Measurements from ENCODE around the gene PIK3CD.

PIK3CD gene

DNA sequence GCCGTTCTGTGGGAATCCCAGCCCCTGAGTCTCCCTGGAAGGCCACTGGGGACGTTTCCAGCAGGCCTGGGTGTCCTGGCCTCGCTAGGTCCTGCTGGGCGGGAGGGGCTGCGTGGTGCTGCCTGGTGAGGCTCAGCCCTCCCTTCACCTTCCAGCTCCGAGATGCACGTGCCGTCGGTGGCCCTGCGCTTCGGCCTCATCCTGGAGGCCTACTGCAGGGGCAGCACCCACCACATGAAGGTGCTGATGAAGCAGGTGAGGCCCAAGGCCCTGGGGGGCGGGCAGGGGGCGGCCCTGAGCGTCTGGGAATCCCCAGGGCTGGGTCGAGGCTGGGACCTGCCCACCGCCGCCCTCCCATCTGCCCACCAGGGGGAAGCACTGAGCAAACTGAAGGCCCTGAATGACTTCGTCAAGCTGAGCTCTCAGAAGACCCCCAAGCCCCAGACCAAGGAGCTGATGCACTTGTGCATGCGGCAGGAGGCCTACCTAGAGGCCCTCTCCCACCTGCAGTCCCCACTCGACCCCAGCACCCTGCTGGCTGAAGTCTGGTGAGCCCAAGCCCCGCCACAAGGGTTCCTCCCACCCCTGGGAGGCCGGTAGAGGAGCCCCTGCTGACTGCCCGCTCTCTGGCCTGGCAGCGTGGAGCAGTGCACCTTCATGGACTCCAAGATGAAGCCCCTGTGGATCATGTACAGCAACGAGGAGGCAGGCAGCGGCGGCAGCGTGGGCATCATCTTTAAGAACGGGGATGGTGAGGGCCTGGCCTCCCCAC is 70.3 kb downstream of the PIK3CD start:
- no peak for FAIRE-seq

DNA sequence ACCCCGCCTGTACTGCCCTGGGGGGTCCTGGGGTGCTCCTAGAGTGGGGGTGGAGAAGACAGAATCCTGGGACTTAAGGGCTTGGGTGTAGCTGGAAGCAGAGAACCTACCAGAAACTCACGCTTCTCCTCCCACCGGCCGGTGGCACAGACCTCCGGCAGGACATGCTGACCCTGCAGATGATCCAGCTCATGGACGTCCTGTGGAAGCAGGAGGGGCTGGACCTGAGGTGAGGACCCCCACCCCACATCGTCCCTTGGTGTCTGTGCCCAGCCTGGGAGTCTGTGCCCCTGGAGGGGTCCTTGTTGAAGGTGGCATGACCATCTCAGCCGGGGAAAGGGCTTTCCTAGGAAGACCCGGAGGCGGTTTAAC is 70.8 kb downstream of the PIK3CD start:
- FAIRE-seq: no peak

DNA sequence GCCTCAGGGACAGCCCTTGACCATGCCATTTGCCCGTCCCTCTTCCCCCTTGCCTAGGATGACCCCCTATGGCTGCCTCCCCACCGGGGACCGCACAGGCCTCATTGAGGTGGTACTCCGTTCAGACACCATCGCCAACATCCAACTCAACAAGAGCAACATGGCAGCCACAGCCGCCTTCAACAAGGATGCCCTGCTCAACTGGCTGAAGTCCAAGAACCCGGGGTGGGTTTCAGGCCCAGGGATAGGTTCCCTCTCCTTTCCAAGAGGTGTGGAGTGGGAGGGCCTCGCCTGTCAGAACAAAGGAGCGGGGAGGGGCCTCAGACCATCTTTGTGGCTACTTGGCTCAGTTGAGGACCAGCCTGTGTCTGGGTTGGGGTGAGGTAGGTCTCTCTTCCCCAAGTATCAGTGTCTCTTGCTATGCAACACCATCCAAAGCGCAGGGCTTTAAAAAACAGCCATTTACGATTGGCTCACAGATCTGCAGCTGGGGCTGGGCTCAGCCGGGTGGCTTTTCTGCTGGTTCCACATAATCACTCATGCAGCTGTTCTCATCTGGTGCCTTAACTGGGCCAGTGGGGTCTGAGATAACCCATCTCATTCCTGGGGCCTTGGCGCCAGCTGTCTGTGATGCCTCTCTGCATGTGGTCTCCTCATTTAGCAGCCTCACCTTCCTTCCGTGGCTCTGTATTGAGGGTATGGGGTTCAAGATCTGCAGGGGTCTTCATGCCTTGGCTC is 71.7 kb downstream of the PIK3CD start:
- FAIRE-seq: no peak

DNA sequence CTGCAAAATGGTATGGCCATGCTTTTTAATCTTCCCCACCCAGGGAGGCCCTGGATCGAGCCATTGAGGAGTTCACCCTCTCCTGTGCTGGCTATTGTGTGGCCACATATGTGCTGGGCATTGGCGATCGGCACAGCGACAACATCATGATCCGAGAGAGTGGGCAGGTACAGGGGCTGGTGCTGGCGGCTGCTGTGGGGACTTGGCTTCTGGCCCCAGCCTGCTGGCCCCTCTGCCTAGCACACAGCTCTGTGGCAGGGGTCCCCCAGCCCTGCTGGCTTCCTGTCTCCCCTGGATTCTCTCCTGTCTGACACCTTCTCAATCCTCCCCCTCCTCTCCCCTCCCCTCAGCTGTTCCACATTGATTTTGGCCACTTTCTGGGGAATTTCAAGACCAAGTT is 72.4 kb downstream of the PIK3CD start:
- no peak for FAIRE-seq

DNA sequence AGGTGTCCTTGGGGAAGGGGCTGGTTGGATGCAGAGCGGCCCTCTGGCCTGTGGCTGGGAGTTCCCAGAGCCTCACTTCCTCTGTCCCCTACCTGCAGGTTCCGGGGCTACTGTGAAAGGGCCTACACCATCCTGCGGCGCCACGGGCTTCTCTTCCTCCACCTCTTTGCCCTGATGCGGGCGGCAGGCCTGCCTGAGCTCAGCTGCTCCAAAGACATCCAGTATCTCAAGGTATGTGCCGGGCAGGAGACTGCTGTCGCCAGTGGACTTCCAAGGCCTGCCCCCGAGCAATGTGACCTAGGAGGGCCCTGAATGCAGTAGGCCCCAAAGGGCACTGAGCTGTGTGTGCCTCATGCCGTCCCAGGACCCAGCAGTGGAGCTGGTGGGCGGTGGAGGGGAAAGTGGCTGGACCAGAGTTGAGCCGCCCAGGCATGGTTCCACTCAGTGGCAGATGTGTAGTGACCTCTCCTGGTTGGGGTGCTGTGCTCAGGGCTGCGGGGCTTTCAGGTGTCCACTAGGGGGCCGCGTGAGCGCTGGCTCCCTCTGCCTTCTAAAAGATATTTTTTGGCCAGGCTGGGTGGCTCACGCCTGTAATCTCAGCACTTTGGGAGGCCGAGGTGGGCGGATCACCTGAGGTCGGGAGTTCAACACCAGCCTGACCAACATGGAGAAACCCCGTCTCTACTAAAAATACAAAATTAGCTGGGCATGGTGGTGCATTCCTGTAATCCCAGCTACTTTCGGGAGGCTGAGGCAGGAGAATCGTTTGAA is 73.4 kb downstream of the PIK3CD start:
- no peak for FAIRE-seq

DNA sequence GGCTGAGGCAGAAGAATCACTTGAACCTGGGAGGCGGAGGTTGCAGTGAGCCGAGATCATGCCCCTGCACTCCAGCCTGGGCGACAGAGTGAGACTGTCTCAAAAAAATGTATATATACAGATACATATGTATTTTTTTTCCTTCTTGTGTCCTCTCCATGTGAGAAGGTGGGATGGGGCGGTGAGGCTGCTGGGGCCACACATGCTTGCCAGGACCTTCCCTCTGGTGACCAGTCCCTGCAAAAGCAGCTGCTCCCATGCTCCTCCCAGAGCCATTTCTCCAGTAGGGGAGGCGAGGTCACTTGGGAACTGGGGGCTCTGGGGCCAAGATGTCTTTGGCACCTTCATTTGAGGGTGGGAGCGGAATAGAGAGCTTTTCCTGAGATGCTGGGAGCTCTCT is 74.9 kb downstream of the PIK3CD start:
- FAIRE-seq: no peak

DNA sequence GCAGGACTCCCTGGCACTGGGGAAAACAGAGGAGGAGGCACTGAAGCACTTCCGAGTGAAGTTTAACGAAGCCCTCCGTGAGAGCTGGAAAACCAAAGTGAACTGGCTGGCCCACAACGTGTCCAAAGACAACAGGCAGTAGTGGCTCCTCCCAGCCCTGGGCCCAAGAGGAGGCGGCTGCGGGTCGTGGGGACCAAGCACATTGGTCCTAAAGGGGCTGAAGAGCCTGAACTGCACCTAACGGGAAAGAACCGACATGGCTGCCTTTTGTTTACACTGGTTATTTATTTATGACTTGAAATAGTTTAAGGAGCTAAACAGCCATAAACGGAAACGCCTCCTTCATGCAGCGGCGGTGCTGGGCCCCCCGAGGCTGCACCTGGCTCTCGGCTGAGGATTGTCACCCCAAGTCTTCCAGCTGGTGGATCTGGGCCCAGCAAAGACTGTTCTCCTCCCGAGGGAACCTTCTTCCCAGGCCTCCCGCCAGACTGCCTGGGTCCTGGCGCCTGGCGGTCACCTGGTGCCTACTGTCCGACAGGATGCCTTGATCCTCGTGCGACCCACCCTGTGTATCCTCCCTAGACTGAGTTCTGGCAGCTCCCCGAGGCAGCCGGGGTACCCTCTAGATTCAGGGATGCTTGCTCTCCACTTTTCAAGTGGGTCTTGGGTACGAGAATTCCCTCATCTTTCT is 75.5 kb downstream of the PIK3CD start:
- no peak for FAIRE-seq

DNA sequence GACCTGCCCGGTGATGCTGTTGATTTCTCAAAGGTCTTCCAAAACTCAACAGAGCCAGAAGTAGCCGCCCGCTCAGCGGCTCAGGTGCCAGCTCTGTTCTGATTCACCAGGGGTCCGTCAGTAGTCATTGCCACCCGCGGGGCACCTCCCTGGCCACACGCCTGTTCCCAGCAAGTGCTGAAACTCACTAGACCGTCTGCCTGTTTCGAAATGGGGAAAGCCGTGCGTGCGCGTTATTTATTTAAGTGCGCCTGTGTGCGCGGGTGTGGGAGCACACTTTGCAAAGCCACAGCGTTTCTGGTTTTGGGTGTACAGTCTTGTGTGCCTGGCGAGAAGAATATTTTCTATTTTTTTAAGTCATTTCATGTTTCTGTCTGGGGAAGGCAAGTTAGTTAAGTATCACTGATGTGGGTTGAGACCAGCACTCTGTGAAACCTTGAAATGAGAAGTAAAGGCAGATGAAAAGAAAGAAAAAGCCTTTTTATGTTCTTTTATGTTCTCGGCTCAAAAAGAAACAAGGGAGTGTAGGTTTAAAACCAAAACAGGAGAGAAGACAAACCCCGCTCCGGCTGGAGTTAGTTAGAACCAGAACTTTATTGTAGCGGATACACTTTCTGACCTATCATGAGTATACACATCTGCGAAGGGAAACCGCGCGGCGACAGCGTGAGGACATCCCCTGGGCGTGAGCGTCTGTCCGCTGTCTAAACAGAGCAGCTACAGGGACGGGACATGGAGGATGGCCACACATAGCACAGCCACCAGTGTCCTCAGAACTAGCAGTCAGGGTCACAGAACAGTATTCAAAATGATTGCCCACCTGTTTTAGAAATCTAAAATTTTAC is 77.1 kb downstream of the PIK3CD start:
- no peak for FAIRE-seq

DNA sequence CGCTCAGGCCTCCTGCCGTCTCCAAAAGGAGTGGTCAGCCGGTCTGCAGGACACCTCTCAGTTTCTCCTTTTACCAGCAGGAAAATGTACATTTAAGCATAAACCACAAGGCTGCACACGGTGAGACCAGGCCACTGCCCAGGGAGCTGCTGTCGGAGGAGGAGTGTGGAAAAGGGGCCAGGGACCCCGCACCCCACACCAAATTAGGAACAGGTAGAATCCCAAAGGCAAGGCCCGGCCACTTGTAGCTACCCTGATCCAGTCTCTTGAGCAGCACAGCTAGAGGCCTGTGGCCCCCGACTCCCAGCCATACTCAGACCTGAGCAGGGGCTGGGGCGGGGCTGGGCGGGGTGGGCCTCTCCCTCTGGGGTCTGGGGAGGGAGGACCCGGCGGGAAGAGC is 78.0 kb downstream of the PIK3CD start:
- no peak for FAIRE-seq

DNA sequence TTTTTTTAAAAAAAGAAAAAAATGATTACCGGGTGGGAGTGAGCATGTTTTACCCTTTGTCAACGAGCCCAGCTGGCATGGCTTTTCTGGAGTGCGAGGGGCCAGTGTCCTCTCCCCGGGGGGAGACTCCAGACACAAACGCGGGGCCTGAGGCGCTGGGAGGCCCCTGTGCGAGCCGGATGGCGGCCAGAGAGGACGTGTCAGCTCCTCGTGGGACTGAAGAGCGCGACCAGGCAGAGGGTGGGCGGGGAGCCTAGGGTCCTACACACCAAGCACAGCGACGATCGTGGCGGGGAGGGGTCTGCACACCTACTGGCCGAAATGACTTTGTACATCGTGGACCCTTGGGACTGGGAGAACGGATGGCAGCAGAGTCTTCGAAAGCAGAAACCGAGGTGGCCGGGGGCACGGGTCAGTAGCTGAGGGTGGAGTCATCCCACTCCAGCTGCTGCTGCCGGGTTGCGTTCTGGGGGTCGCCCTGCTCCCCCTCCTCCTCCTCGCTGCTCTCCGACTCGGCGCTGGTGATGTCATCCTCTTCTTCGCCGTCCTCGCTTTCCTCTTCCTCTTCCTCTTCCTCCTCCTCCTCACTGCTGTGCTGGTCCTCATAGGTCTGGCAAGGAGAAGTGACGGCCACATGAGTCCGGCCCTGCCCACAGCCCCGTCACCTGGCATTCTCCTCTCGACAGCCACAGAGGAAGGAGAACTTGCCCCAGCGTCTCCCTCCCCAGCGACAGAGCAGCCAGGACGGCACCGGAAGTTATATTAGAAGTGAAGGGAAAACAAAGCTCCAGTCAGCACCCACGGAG is 78.8 kb downstream of the PIK3CD start:
- FAIRE-seq: no peak

DNA sequence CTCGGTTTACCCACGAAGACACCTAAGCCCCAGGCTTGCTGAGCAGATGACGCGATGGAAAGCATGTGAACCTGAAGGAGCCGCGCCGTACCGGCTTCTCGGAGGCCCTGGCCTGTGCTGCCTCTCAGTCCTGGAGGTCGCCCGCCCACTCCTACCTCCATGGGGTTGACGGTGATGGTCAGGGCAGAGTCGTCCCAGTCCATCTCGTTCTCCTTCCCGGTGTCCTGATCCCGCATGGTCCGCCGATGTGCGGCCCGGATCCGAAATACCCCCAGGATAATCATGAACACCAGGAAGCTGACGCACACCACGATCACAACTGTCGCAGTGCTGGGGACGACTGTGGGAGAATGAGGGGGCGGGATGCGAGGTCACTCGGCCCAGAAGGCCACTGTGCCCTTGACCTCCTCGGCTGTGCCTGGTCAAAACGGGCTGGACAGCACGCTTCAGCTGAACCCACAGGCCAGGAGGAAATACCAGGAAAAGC is 79.6 kb downstream of the PIK3CD start:
- FAIRE-seq: no peak

DNA sequence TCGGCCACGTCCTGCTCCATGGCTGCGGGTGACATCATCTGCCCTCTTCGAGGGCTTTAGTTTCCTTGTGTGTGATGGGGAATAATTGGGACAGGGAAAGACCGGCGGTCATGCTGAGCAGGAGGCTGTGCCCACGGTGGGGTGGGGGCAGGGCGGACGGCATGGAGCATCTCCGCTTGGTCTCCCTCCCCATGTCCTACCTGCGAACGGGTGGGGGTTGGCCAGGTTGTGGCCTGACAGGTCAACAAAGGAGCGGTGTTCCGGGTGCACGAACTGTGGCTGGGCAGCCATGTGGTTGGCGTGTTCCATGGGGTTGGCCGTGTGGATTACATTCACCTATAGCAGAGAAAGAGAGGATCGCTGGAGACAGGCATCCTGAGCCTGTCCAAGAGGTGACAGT is 80.0 kb downstream of the PIK3CD start:
- no peak for FAIRE-seq

DNA sequence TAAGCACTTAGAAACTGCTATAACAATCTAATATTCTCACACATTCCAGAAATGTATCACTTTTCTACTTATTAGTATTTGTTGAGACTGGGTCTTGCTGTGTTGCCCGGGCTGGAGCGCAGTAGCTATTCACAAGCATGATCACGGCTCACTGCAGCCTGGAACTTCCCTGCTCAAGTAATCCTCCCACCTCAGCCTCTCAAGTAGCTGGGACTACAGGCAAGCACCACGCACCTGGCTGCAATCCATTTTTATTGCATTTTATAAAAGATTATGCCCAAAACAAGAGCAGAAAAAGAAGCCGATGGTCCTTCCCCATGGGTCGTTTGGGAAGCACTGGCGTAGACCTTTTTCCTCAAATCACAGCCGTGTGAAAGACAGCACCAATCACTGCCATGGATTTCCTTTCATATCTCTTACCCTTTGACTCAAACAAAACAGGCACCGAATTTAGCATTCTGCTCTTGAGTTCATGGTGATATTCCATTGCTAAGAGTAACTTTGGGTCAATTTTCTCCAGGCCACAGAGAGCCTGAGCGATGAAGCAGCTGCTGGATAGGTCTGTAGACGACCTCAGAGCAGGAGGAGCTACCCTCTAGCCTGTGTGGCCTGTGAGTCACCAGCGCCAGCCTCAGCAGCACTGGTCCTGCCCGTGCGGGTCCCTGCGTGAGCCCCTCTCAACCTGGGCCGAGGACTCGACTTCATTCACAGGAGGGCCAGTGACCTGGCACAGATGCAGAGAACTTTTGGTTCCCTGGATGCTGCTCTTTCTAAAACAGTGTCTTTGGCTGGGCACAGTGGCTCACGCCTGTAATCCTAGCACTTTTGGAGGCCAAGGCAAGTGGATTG is 80.8 kb downstream of the PIK3CD start:
- FAIRE-seq: no peak

DNA sequence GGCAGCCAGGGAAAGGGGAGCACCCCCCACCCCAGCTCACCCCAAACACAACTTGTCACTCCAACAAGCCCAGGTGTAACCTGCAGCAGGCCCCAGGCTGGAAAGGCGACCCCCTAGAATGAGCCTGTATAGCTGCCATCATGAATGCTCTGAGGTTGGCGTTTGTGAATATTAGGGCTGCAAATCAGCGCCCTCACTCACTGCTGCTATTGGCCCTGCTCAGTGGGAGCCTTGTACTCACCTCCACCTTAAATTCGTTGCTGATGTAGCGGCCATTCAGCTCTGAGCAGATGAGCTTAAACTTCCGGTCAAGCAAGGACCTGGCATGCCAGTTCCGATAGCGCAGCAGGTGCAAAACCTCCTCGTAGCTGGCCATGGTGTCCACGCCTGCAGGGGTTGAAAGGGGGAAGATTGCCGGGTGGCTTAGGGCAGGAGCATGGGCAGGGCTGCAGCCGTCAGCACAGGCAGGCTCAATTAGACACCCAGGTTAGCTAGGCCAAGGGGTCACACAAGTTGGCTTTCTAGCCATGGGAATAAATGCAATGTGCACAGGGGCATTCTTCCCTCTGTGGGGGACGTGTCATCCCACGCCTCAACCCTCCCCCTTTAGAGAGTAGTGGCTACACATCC is 81.7 kb downstream of the PIK3CD start:
- no peak for FAIRE-seq

DNA sequence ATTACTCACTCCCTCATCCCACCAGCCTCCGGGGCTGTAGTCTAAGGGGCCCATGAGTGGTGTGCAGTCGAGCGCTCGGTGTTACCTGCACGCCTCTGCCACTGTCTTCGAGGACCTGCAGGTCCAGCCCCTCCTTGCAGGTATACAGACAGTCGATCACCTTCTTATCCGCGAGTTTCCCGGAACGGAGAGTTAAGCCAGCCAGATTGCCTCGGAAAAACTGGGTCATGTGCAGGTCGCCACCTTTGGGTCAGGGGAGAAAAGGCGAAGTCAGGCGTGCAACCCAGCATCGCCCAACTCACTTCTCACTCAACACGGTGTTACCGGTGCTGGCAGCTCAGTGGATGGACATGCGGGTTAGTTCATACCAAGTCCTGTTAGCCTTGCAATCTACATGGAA is 84.3 kb downstream of the PIK3CD start:
- FAIRE-seq: no peak

DNA sequence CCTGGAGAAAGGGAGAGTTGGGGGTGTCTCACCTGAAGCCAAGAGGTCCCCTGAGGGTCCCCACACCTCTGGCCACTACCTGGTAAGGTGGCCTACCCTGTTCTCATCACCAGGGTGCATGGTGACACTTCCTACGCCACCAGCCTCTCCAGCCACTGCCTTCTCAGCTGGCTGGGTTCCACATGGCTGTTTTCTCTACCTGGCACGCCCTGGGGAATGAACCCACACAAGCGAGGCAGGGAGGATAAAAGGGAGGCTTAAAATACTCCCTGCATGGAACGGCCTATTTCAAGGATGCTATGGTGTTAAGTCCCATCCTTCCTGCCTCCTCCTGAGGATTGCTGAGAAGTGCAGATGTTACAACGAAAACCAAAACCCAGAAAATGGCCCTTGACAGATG is 84.7 kb downstream of the PIK3CD start:
- FAIRE-seq: no peak

DNA sequence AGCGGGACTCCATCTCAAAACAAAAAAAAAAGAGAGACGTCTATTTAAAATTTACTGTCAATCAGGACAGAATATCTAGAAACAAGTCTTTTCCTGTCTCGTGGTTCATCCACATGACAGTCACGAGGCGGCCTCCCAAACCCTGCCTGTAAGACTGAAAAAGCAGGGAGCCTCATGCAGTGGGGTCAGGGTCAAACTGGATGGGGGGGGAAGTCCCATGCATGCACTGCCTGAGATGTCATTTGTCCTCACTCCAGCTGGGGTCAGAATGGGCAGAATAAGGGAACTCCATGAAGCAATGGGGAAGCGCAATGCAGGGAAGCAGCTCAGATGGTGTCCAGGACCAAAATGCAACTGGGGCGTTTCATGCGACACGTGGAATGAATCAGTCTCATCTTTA is 85.5 kb downstream of the PIK3CD start:
- no peak for FAIRE-seq

DNA sequence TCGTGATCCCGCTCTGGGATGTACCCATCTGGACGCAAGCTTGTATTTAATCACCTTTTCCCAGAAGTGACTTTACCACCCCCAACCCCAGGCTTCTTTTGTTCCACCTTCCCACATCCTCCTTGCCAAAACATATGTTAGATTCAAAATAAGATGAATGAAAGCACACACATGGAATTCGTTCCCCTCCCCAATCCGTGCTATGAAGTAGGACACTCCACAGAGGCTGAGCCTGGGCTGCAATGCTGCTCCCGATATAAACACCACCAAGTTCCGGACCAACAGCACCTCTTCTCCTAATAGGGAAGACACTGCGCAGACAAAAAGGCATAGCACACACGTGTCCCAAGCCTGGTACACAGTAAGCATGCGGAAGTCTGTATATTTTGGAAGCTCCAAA is 86.1 kb downstream of the PIK3CD start:
- FAIRE-seq: no peak

DNA sequence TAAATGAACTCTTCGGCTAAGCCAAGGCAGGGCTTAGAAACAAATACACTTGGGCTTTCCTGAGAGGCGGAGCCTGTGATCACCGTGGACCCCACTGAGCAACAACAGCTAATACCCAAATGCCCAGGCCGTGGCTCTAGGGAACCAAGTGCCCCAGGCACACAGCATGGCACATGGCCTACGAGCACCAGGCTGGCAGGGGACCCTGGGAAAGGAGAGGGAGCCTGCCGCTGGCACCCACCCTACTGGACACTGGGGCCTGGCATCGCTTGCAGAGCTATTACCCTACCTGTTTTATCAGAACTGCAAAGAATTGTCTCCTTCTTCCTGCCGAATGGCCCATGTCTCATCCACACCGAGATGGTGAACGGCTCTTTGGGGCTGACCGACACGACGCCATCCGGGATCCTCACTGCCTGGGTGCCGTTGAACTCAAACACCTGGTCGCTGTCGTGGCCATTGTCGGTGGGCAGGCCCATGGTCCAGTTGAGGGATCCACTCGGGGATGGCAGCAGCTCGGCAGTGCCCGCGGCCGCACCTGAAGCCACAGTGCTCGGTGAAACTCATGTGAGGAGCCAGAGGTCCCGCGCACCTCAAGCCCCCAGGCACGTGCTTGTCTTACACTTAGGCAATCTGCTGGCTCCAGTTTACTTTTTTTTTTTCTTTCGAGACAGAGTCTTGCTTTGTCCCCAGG is 92.7 kb downstream of the PIK3CD start:
- FAIRE-seq: no peak
